HEK293T (cell line): ENCODE results near the gene NOD1.

ENCODE experiments used
- ARNT ChIP-seq: fragments of 450-650 bp; IDR thresholded peaks from 2 replicates; pipeline ENCODE4 v1.6.1; 2017; ENCODE audit warnings: mild to moderate bottlenecking
- BHLHE40 ChIP-seq: fragments of 450-650 bp; IDR thresholded peaks from 2 replicates; pipeline ENCODE4 v1.6.1; 2016; ENCODE audit warnings: mild to moderate bottlenecking, moderate library complexity, borderline replicate concordance
- FOXA1 ChIP-seq: fragments of 450-650 bp; IDR thresholded peaks from 2 replicates; pipeline ENCODE4 v1.6.1; 2016; ENCODE audit warnings: mild to moderate bottlenecking
- FOXM1 ChIP-seq: fragments of 450-650 bp; IDR thresholded peaks from 2 replicates; pipeline ENCODE4 v1.6.1; 2017; ENCODE audit warnings: mild to moderate bottlenecking, borderline replicate concordance
- SP1 ChIP-seq: fragments of 450-650 bp; IDR thresholded peaks from 2 replicates; pipeline ENCODE4 v1.6.1; 2017
- TARDBP ChIP-seq: fragments of 450-650 bp; IDR thresholded peaks from 2 replicates; pipeline ENCODE4 v1.6.1; 2016
- ZNF384 ChIP-seq: fragments of 450-650 bp; IDR thresholded peaks from 2 replicates; pipeline ENCODE4 v1.6.1; 2016
- TF ChIP-seq, protein P1 (sequence below): fragments of 450-650 bp; IDR thresholded peaks from 2 replicates; pipeline ENCODE4 v1.6.1; 2016

- TF ChIP-seq ZNF384 (no peak), TARDBP (no peak), FOXM1 (no peak), ARNT (no peak), SP1 (no peak), BHLHE40 (no peak), FOXA1 (no peak)
- TF ChIP-seq, protein P1, sequence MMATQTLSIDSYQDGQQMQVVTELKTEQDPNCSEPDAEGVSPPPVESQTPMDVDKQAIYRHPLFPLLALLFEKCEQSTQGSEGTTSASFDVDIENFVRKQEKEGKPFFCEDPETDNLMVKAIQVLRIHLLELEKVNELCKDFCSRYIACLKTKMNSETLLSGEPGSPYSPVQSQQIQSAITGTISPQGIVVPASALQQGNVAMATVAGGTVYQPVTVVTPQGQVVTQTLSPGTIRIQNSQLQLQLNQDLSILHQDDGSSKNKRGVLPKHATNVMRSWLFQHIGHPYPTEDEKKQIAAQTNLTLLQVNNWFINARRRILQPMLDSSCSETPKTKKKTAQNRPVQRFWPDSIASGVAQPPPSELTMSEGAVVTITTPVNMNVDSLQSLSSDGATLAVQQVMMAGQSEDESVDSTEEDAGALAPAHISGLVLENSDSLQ: no peak
Measured at GRCh38 chr7:30420662-30421061, 57.9 kb downstream of the NOD1 start.
